ENCODE results near the gene GLYR1. TPM values are rescaled to one million over a fixed set of nuclear protein-coding genes. Genes with fewer than 3 reads are reported as not detected.

GLYR1 gene
- total and polyA plus RNA-seq, 9 of the 15 experiments (the other 6 are each of a cell fraction or from before 2014, with no cell fraction given), result 6.7 to 99.2 (median 60.2) TPM

DNA sequence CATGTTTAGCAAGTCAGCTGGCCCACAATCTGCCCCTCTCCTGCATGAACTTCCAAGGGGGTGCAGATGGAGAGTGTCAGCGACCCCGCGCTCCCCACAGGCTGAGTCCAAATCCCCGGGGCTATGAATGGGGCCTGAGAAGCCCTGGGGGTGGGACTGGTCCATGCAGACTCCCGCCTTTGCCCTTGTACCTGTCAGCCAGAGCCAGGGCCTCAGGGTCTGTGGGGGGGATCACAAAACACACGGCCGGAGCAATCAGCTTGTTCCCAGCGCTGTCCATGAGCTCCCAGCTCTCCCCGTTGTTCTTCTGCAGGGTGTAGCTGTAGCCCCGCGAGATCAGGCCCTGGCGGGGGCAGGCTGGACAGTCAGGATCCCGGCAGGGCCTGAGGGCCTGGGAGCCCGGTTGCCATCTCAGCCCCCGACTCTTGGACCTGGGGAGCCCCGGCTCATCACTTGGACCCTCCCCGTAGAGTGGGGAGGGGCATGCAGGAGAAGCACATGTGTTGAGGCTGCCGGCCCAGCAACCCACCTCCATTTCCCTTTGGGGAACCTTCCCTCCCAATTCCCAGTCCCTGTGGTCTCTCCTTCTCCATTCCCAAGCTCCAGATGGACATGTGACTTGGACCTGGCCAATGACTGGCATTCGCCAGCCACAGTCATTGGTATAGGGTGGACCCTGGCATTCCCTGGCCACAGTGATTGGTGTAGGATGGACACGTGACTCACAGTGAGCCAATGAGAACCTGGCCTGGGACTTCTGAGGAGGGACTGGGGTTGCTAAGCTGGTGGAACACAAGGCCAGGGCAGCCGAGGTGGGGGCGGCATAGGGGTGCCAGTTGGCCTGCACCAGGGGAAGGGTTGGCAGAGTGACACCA is 47.4 kb upstream of the GLYR1 start:
- peak; percentile 70 for ATAC-seq
- CTCF ChIA-PET (ENCODE audit: low intra/inter-chr PET ratio), result no interaction called here
- TF ChIP-seq CCNT2 (IDR thresholded peaks at IDR 0.05; ENCODE audit: borderline replicate concordance, extremely low read depth, insufficient read length, low read depth, low read length) (no peak), TOE1 (IDR thresholded peaks at IDR 0.05; ENCODE audit: borderline replicate concordance) (peak; percentile 54; the same call in 1 of the 2 replicates), TOE1 (CRISPR knock-in tag; IDR thresholded peaks at IDR 0.05; ENCODE audit: borderline replicate concordance, low read depth) (no peak), HSF4 (CRISPR knock-in tag; IDR thresholded peaks at IDR 0.05; ENCODE audit: borderline replicate concordance) (no peak), EWSR1 (IDR thresholded peaks at IDR 0.05; ENCODE audit: borderline replicate concordance, low read depth, partially characterized antibody) (no peak), ZBTB8A (IDR thresholded peaks at IDR 0.05; ENCODE audit: partially characterized antibody) (no peak), SMARCC2 (IDR thresholded peaks at IDR 0.05; ENCODE audit: low read depth) (no peak)
- TF ChIP-seq, protein P1, sequence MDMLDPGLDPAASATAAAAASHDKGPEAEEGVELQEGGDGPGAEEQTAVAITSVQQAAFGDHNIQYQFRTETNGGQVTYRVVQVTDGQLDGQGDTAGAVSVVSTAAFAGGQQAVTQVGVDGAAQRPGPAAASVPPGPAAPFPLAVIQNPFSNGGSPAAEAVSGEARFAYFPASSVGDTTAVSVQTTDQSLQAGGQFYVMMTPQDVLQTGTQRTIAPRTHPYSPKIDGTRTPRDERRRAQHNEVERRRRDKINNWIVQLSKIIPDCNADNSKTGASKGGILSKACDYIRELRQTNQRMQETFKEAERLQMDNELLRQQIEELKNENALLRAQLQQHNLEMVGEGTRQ (CRISPR knock-in tag; IDR thresholded peaks at IDR 0.05), result peak; percentile 93
- TF ChIP-seq, protein P2, sequence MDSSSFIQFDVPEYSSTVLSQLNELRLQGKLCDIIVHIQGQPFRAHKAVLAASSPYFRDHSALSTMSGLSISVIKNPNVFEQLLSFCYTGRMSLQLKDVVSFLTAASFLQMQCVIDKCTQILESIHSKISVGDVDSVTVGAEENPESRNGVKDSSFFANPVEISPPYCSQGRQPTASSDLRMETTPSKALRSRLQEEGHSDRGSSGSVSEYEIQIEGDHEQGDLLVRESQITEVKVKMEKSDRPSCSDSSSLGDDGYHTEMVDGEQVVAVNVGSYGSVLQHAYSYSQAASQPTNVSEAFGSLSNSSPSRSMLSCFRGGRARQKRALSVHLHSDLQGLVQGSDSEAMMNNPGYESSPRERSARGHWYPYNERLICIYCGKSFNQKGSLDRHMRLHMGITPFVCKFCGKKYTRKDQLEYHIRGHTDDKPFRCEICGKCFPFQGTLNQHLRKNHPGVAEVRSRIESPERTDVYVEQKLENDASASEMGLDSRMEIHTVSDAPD (CRISPR knock-in tag; IDR thresholded peaks at IDR 0.05), result no peak
- TF ChIP-seq, protein P3, sequence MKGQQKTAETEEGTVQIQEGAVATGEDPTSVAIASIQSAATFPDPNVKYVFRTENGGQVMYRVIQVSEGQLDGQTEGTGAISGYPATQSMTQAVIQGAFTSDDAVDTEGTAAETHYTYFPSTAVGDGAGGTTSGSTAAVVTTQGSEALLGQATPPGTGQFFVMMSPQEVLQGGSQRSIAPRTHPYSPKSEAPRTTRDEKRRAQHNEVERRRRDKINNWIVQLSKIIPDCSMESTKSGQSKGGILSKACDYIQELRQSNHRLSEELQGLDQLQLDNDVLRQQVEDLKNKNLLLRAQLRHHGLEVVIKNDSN (CRISPR knock-in tag; IDR thresholded peaks at IDR 0.05), result peak; percentile 93
- TF ChIP-seq, protein P4, sequence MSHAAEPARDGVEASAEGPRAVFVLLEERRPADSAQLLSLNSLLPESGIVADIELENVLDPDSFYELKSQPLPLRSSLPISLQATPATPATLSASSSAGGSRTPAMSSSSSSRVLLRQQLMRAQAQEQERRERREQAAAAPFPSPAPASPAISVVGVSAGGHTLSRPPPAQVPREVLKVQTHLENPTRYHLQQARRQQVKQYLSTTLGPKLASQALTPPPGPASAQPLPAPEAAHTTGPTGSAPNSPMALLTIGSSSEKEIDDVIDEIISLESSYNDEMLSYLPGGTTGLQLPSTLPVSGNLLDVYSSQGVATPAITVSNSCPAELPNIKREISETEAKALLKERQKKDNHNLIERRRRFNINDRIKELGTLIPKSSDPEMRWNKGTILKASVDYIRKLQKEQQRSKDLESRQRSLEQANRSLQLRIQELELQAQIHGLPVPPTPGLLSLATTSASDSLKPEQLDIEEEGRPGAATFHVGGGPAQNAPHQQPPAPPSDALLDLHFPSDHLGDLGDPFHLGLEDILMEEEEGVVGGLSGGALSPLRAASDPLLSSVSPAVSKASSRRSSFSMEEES (CRISPR knock-in tag; IDR thresholded peaks at IDR 0.05), result peak; percentile 34; the same call in 1 of the 2 replicates

More for the DNA sequence above, 47.4 kb upstream of the GLYR1 start:
- WGBS (ENCODE audit: insufficient coverage, low coverage, missing lambda C conversion rate), result 33% methylated on average over 17 of the region's 22 CpGs
- in situ Hi-C loops (cut with MboI) (no loop called here), intact Hi-C loops (cut with micrococcal nuclease) (no loop called here)
- Histone ChIP-seq H4K20me1 (replicated peaks; ENCODE audit: control insufficient read depth, insufficient read depth, low read length) (peaks cover 11% of the 10 kb centered on the region), H3K79me2 (ENCODE audit: control insufficient read depth, insufficient read depth, low read length) (no peaks in the 10 kb centered on the region), H3K4me1 (replicated peaks in 1 of 2; ENCODE audit: control insufficient read depth in 2 of 2, insufficient read depth in 2 of 2, low read length in 2 of 2) (peaks cover 0 to 53% of the 10 kb centered on the region in 2 experiments; a peak in 2 of 5 replicates), H3K9me3 (replicated peaks; ENCODE audit: control insufficient read depth, insufficient read depth, low read depth, low read length) (no peaks in the 10 kb centered on the region; the same call in 1 of the 2 replicates), H3K27me3 (ENCODE audit: control insufficient read depth in 2 of 2, insufficient read depth in 2 of 2, low read length in 2 of 2) (peaks cover 16 to 38% of the 10 kb centered on the region in 2 experiments; a peak in 3 of 5 replicates), H2AFZ (ENCODE audit: low read depth, low read length) (peak overlapping the region; percentile 35; the same call in 1 of the 2 replicates), H3K9me1 (ENCODE audit: control insufficient read depth, insufficient read depth, low read length) (no peaks in the 10 kb centered on the region), H3K36me3 (ENCODE audit: control insufficient read depth, insufficient read depth, low read length) (no peaks in the 10 kb centered on the region), H3K4me2 (ENCODE audit: insufficient read depth, low read length) (no peak overlapping the region), H3K9ac (ENCODE audit: insufficient read depth in 1 of 2, low read depth in 2 of 2, low read length in 2 of 2) (no peak overlapping the region; a peak in 1 of 4 replicates), H3K4me3 (no peak overlapping the region), H3K27ac (ENCODE audit: extremely low read depth, low read depth, low read length) (no peak overlapping the region)
- DNase-seq (ENCODE audit: extremely low read depth in 1 of 4, low spot score in 3 of 4), result peak; percentile 24 to 74 (median 68)
- no peak for FAIRE-seq
- POLR2A ChIA-PET, result interaction anchor here (0.6 to 3.2 kb wide), 5 partner anchors 9 to 243 kb away, joined by 3 to 19 read pairs (median 5); no protein-coding TSS in a partner anchor
- no TSS peak for BruUV-seq (replicated peaks)

Data from K562 (cell line).